Spinal cord (tissue), 10 donors: ENCODE measurements around the gene ELMO3. TPM values are rescaled to one million over a fixed set of nuclear protein-coding genes. Genes with fewer than 3 reads are reported as not detected.

Source experiments
- DNase-seq, 6 donors: peaks; one replicate each; pipeline versions ENCODE4 v3.0.0 to v3.0.0-alpha.2; 2013 to 2015; ENCODE audit warnings: low spot score in 6 of 6, low read depth in 4 of 6
- H3K27ac ChIP-seq: one replicate; pipeline ENCODE4 v1.5.1; 2013; ENCODE audit warnings: low read depth, low read length, control low read depth
- H3K27me3 ChIP-seq: one replicate; pipeline ENCODE4 v1.6.1; 2013; ENCODE audit warnings: low read length; ENCODE audit not compliant: control insufficient read depth, insufficient read depth
- H3K36me3 ChIP-seq: one replicate; pipeline ENCODE4 v1.6.1; 2013; ENCODE audit warnings: low read length; ENCODE audit not compliant: control insufficient read depth, insufficient read depth
- H3K4me1 ChIP-seq: one replicate; pipeline ENCODE4 v1.6.1; 2013; ENCODE audit warnings: low read length; ENCODE audit not compliant: control insufficient read depth, insufficient read depth
- H3K4me3 ChIP-seq: one replicate; pipeline ENCODE4 v1.5.1; 2013; ENCODE audit warnings: low read depth, low read length, control low read depth
- H3K9me3 ChIP-seq: one replicate; pipeline ENCODE4 v1.6.1; 2013; ENCODE audit warnings: low read length; ENCODE audit not compliant: control insufficient read depth, insufficient read depth
- WGBS: methylation state at CpG from one replicate; pipeline ENCODE4 v1.1.5; 2013; ENCODE audit warnings: missing lambda C conversion rate; ENCODE audit not compliant: insufficient coverage; 5-methylcytosine and 5-hydroxymethylcytosine counted together
- long read RNA-seq, 4 donors: transcript quantifications; one replicate each; lab custom pipeline, GENCODE V29; 2026
- polyA plus RNA-seq, 2 donors: library from polyadenylated mRNA; unstranded; fragments of 120-200 nt; gene quantifications; one replicate each; pipeline ENCODE4 v1.2.1, GENCODE V29; 2013; ENCODE audit not compliant: insufficient read length in 2 of 2
- total RNA-seq, 2 donors: library from RNA; depleted of rRNA in 1 of 2; stranded (reverse); fragments of 120-200 nt in 1 of 2; fragments of >200 nt in 1 of 2; gene quantifications; one replicate each; pipeline versions ENCODE4 v1.2.3 to v1.2.4, GENCODE V29; 2013 to 2014
- donor health status: healthy.

ELMO3 gene
- total RNA-seq = 1 to 10 TPM in 1 of 2 donors, under 1 TPM in 1; 0.10 to 1.2 TPM
- 1 to 10 TPM; 1.5 to 2.9 TPM for polyA plus RNA-seq
- long read RNA-seq, donor 1 = 0 reads
- long read RNA-seq, donor 2 = 0 reads
- long read RNA-seq, donor 3 = 0 reads
- long read RNA-seq, donor 4 = 0 reads

- 27% methylated on average over 54 of the region's 61 CpGs for whole genome bisulfite sequencing
- H3K4me3 ChIP-seq = no peak within 1 kb of the TSS
- H3K36me3 ChIP-seq = peaks cover 90% of the 10 kb centered on the region
- no peak within 1 kb of the TSS for H3K27ac ChIP-seq
- no peak for DNase-seq
- no peaks in the 10 kb centered on the region for H3K27me3 ChIP-seq
- H3K4me1 ChIP-seq = peaks cover 15% of the 10 kb centered on the region
- no peaks in the 10 kb centered on the region for H3K9me3 ChIP-seq
Measured at GRCh38 chr16:67199011-67199807, at the start of gene ELMO3. Gene ELMO3, plus strand, starts transcription at chr16:67199131. Its CDS starts 196 bp downstream, at chr16:67199327.

GRCh38 chr16:67149276-67150046 is 49.5 kb upstream of the ELMO3 start:
- Histone ChIP-seq H3K4me1 (peaks cover 32% of the 10 kb centered on the region), H3K27ac (no peak overlapping the region), H3K27me3 (peaks cover 58% of the 10 kb centered on the region), H3K4me3 (no peak overlapping the region), H3K36me3 (peaks cover 50% of the 10 kb centered on the region), H3K9me3 (no peaks in the 10 kb centered on the region)
- no peak for DNase-seq
- 32% methylated on average over 77 of the region's 77 CpGs for WGBS

- Histone ChIP-seq H3K36me3 (peaks cover 42% of the 10 kb centered on the region), H3K4me1 (peaks cover 39% of the 10 kb centered on the region), H3K4me3 (peak overlapping the region; percentile 36), H3K9me3 (no peaks in the 10 kb centered on the region), H3K27me3 (peaks cover 65% of the 10 kb centered on the region), H3K27ac (peak overlapping the region; percentile 65)
- peak in 1 of 6 donors; percentile 68 for DNase-seq
- WGBS = 1% methylated on average over 94 of the region's 94 CpGs
Measured at GRCh38 chr16:67150047-67150832, 48.7 kb upstream of the ELMO3 start.

GRCh38 chr16:67150833-67151396 is 48.0 kb upstream of the ELMO3 start, which contains the start of gene B3GNT9:
Gene B3GNT9, minus strand, starts transcription at chr16:67150998. Its CDS starts 513 bp downstream, at chr16:67150485.
- 3% methylated on average over 34 of the region's 34 CpGs for WGBS
- peaks cover 35% of the 10 kb centered on the region for H3K36me3 ChIP-seq
- DNase-seq = peak in 2 of 6 donors; percentile 13 to 85
- peaks cover 71% of the 10 kb centered on the region for H3K27me3 ChIP-seq
- no peaks in the 10 kb centered on the region for H3K9me3 ChIP-seq
- peaks cover 45% of the 10 kb centered on the region for H3K4me1 ChIP-seq
- H3K4me3 ChIP-seq = peak within 1 kb of the TSS; percentile 36
- peak within 1 kb of the TSS; percentile 65 for H3K27ac ChIP-seq

- no peaks in the 10 kb centered on the region for H3K9me3 ChIP-seq
- H3K27me3 ChIP-seq = peaks cover 77% of the 10 kb centered on the region
- H3K36me3 ChIP-seq = peaks cover 29% of the 10 kb centered on the region
- H3K27ac ChIP-seq = no peak overlapping the region
- 49% methylated on average over 7 of the region's 8 CpGs for WGBS
- no peak for DNase-seq
- H3K4me1 ChIP-seq = peaks cover 48% of the 10 kb centered on the region
- peak overlapping the region; percentile 36 for H3K4me3 ChIP-seq
Measured at GRCh38 chr16:67151431-67152097, 47.4 kb upstream of the ELMO3 start.

- peak in 1 of 6 donors; percentile 30 for DNase-seq
- Histone ChIP-seq H3K4me1 (peaks cover 43% of the 10 kb centered on the region), H3K36me3 (no peaks in the 10 kb centered on the region), H3K9me3 (no peaks in the 10 kb centered on the region), H3K27ac (no peak overlapping the region), H3K4me3 (peak overlapping the region; percentile 32), H3K27me3 (peaks cover 85% of the 10 kb centered on the region)
- 6% methylated on average over 53 of the region's 61 CpGs for WGBS
Measured at GRCh38 chr16:67154578-67155294, 44.2 kb upstream of the ELMO3 start.

- peak in 4 of 6 donors; percentile 62 to 92 (median 81) for DNase-seq
- no peak overlapping the region for H3K27ac ChIP-seq
- peaks cover 85% of the 10 kb centered on the region for H3K27me3 ChIP-seq
- H3K9me3 ChIP-seq = no peaks in the 10 kb centered on the region
- 2% methylated on average over 74 of the region's 74 CpGs for WGBS
- no peaks in the 10 kb centered on the region for H3K36me3 ChIP-seq
- peak overlapping the region; percentile 32 for H3K4me3 ChIP-seq
- H3K4me1 ChIP-seq = peaks cover 47% of the 10 kb centered on the region
Measured at GRCh38 chr16:67155295-67156142, 43.4 kb upstream of the ELMO3 start.
